GM21515 (cell line): ENCODE results near the gene KCNK3.
"Not testable (repeated sequence)": the region's sequence is repeated elsewhere in the genome, so short reads cannot be mapped to it uniquely, and the experiment has no call there.

Experiments used
- ATAC-seq: cut with Tn5 transposase; IDR thresholded peaks from one replicate; pipeline ENCODE4 v1.9.1; 2021; ENCODE audit not compliant: unreplicated experiment

The KCNK3 gene

DNA sequence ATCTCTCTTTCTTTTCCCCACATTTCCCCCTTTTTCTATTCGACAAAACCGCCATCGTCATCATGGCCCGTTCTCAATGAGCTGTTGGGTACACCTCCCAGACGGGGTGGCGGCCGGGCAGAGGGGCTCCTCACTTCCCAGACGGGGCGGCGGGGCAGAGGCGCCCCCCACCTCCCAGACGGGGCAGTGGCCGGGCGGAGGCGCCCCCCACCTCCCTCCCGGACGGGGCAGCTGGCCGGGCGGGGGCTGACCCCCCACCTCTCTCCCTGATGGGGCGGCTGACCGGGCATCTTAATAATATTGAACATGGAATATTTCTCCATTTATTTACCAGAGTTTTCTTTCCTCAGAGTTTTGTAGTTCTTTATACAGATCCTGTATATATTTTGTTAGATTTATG is 27.2 kb upstream of the KCNK3 start:
- ATAC-seq: not testable (repeated sequence)

DNA sequence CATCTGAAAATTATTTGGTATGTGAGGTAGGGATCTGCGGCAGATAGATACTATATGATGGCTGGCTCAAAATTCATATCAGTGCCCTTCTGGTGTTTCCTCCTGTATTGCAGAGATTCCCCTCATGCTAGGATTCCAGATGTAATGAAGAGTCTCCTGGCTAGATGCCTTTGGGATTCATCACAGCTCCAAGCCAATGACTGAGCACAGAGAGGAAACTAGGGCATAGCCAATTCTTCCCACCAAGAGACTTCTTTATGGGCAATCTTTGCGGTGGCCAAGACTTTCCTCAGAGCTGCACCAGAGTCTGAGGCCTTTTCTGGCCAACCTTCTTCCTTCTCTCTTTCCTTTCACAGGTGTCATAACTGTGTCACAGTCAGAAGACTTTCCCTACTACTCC is 25.9 kb upstream of the KCNK3 start:
- no peak for ATAC-seq

DNA sequence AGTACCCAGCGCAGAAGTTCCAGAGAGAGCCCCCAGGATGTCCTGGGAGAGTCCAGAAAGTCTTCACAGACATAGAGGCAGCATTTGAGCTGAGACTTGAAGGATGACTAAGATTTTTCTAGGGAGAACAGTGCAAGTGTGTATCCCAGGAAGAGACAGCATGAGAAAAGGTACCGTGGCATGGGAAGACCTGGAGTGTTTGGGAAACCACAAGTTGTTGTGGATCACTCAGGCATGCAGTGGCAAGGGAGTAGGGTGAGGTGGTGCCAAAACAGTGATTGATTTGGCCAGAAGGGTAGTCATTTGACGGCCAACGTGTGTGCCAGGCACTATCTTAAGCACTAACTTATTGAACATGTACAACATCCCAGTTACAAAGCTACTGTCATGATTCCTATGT is 24.5 kb upstream of the KCNK3 start:
- ATAC-seq: no peak

DNA sequence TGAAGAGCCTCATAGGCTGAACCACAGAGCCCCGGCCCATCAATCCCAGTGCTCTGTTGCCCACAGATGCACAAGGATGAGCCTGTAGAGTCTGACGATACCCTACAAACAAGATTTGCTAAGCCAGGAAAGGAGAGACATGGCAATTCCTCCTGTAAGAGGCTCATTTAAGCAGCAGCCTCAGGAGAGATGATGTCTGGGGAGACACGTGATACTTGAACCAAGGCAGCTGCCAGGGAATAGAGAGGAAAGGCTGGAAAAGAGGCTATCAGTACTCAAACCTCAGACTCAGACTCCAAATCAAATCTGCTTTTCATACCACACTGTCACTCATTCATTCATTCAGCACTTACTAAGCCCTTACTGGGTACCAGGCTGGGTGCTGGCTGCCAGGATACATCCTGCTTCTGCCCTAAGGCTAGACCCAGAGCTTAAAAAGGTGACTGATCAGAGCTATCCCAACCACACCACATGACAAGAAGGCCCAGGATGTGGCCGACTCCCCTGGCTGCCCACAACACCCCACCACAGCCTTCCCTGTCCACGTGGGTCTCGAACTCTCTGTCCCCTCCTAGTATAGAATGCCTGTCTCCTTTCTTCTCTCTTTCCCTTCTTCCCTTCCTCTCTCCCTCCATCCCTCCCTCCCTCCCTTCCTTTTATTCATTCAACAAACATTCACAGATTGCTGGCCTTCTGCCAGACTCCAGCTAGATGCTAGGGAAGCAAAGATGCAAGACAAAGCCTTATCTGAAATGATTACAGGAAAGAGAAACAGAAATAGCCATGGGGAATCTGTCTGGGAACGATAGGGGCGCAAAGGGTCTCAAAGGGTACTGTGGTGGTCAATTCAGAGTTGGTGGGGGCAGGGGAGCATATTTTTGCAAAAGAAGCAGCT is 23.4 kb upstream of the KCNK3 start:
- ATAC-seq: no peak

DNA sequence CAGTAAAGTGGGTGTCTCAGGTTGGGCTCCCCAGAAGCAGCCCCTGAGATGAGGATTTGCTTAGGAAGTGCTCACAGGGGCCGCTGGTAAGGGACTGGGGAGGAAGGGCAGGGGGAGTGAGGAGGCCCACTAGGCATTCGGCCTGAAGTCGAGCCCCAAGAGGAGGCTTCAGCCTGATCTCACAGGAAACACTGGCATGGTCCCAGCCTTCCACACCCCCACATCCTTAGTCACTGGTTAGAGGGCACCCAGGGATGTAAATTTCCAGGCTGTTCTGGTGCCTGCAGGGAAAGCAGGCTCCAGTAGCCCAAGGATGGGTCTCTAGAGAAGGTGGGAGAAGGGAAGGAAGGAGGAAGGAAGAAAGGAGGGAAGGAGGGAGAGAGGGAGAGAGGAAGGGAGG is 22.4 kb upstream of the KCNK3 start:
- no peak for ATAC-seq

DNA sequence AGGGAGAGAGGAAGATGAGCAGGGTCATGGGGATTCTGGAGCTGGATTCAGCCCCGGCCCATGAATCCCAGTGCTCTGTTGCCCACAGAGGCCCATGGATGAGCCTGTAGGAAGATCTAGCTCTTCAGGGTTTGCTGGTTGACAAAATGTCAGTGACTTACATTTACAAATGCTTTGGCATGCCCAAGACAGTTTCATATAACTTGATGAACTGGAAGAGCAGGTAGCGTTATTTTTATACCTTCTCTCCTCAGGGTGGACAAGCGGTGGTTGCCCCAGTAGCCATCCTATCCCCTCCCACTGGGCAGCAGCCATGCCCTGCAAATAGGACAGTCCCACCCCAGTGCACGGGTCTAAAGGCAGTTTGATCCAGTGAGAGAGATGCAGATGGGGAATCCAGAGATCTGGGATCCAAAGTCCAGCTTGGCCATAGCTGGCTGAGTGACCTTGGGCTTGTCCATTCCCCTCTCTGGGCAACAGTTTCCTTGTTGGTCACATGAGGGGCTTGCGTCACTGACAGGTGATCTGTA is 21.5 kb upstream of the KCNK3 start:
- ATAC-seq: no peak

DNA sequence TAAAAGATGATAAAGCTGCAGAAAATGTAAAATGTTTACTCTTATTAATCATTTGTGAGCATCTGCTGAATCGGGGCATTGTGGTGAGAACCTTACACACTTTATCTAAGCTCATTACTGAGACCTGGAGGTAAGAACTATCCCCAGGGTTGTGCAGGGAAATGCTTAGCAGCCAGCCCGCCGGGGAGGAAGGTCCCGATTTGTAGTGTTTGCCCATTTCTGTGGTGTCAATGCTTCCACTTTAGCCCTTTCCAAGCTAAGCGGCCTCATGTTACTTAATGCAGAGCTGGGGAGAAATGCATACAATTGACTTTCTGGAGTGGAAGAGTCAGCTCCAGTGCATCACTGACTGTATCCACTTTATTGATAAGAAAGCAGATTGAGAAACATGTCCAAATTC is 20.8 kb upstream of the KCNK3 start:
- ATAC-seq: no peak

DNA sequence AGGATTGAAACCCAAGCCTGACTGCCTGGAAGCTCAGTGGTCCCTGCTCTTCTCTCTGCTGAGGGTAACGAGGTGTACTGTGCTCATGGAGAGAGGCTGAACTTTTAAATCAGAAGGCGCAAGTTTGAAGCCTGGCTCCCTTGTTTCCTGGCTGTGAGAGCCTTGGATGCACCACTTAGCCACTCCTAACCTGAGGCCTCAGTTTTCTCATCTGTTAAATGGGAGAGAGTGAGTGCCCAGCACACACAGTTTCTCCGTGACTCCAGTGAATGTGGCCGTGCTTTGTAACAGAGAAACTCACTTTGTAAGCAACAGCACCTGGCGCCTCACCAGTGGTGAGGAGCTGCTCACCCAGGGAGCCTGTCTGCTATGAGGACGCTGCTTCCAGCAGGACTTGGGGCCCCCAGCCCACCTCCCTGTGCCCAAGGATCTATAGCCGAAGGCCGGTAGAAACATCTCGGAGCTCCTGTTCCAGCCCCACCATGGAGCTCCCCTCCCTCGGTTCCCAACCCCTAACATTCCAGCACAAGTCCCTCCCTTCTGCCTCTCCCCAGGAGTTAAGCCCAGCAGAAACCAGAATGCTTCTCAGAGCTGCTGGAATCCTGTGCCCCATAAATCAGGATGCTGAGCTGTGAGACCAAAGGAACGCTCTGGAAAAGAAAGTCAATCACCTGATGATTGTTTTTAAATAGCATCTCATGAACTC is 20.3 kb upstream of the KCNK3 start:
- ATAC-seq: no peak

DNA sequence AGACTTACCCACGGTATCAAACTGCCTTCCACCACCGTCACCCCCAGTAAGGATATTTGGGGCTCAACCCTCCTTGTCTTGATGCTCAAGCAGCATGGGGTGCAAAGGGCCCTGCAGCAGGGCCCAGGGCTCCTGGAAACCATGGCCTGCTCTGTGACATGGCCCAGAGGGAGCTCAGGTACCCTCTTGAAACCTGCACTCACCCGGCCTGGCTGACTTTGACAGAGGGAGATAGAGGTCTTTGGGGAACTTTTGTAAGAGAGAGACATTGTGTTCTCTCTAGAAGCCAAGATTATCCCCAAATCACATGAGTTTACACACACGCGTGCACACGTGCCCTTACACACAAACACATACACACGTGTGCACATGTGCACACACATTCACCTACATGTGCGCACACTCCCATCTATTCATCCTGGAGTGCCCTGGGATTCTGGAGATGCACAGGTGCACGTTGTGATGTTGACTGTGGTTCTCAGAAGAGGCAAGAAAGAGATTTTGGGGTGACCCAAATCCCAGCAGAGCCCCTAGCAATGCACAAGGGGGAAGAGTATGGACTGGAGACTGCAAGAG is 19.6 kb upstream of the KCNK3 start:
- no peak for ATAC-seq

DNA sequence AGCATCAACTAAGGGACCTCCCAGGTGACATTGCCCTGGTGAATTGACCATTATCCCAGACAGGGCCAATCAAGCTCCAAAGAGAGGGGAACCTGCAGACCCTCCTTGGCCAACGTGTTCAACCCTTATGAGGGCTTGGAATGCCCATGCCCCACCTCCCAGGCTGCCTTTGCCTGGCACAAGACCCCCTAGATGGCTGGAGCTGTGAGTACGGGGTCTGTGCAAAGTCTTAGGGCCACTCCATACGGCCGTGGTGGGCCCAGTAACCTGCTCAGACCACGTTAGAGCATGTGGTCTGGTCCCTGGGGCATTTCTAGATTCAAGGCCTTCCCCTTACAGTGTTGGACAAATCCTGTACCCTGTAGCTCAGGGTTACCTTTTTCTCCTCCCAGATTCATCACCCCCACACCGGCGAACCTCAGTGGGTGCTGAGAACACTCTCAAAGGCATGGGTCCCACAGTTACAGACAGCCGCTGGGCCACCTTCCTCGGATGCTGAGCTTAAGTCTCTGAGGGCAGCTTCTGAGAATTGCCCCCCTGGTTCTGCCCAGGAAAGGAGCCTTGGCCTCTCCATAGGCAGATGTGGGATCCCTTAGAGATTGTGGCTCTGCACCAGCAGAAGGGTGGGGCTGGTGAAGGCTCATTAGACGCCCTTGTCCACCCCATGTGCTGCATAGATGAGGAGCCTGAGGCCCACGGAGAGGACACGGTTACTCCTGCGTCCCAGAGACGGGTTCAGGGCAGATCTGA is 18.3 kb upstream of the KCNK3 start:
- ATAC-seq: no peak

DNA sequence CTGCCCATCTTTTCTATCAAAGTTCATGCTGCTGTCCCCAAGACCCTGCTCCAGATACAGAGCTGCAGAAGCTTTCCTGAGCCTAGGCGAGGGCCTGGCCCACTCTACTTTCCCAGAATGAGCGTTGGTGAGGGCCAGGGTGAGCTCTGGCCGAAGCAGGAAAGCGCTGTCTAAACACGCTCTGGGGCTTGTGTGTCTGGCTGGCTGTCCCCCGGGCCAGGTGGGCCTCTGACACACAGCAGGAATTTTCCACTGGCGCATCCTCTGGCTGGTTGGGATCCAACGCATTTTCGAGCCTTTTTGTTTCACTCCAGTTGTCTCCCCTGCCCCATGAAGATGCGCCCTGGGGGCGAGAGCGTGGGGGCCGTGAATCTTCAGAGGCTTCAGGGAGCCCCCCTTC is 17.8 kb upstream of the KCNK3 start:
- no peak for ATAC-seq

DNA sequence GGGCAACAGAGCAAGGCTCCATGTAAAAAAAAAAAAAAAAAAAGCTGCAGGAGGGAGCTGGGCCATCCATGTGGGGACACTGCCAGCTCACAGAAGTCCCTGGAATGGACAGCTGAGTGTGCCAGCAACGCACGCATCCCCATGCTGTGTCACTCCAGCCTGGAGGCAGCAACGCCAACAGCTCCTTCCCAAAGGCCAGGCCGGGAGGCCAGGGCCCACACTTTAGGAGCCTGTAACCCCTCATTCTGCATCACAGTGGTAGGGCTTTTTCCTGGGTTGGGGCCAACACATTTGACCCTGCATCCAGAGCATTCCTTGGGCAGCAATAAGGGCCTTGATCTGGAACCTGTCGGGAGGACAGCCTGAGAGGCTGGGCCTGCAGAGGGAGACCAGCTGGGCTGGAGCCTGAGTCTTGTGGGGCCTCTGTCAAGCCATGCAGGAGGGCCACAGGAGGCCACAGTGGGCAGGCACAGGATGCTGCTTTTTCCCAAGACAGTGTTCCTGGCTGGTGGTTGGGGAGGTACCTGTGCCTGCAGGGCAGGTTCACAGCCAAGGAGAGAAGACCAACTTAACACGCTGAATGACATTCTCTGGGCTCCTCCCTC is 16.8 kb upstream of the KCNK3 start:
- no peak for ATAC-seq

DNA sequence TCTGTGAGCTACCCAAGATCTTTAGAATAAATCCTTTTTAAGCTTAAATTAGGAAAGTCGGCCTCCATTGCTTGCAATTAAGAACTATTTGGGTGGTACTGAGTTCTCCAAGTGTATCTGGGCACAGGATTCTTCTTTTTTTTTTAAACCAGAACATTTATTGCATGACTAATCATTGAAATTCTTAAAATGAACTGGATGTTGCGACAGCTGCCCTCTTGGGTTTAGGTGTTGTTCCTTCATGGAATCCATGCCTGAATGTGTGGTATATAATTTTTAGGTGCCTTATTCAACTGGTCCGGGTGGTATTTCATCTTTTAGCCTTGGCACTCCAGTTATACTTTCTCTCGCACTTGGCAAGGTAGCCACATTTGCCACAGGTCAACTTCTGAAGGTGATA is 14.5 kb upstream of the KCNK3 start:
- no peak for ATAC-seq

DNA sequence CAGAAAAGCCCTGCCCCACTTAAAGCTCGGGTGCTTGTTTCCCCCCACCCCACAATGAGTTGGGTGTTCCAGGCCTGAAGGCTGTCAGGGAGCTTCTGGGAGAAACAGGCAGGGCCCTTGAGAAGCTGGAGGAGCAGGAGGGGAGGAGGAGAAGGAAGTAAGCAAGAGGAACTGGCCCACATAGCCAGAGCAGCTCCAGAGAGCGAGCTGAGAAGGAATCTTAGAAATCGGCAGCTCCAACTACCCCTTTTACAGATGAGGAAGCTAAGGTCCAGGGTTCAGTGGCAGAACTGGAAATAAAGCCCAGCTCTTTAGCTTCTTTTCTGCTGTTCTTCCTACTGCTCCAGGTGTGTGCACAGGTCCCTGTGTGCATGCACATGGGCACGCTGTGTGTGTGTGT is 12.7 kb upstream of the KCNK3 start:
- no peak for ATAC-seq

DNA sequence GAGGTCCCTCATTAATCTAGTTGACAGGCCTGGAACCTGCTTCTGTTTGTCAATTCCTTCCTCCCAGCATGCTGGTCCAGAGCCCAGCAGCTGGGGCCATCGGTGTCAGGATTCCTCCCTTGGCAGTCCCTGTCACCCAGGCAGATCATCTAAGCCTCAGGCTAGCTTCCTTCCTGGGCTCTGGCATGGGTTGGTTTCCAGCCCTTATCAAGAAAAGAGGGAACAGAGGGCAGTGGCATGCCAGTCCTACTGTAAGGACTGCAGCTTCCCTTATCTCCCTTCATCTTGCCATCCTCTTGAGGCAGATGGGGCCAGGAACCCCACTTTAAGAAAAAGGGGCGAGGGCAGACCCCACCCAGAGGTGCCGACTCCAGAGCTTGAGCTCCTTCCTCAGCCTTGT is 10.9 kb upstream of the KCNK3 start:
- ATAC-seq: no peak

DNA sequence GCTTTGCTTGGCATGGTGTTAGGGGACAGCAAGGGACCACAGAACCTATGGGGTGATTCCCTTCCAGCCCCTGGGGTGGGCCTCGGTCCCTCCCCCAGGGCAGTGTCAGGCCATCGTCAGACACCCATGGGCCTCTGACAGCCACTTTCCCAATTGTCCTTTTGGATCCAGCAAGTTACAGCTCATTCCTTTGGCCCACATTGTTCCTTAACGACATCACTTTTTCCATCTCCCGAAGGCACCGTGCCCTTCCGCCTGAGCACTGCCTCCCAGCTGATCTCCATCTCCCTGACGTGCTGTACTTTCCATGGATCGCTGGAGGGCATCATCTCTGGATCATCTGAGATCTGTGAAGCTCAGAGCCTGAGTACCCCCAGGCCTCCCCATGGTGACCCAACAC is 10.4 kb upstream of the KCNK3 start:
- no peak for ATAC-seq

DNA sequence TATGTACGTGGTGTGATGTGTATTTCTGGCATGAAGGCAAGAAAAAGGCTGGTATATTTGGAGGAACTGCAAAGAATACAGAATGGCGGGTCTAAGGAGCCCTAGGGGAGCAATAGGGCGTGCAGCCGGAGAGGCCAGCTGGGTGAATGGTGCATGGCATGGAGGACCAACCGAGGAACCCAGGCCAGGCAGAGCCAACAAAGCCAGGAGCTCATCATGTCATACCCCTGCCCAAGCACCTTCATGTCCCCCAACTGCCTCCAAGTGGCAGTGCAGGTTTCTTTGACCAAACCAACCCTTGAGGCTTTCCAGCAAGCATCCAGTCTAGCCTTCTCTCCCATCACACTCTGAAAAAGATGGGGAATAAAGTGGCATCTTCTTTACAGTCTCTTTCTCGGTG is 8.9 kb upstream of the KCNK3 start:
- ATAC-seq: no peak

DNA sequence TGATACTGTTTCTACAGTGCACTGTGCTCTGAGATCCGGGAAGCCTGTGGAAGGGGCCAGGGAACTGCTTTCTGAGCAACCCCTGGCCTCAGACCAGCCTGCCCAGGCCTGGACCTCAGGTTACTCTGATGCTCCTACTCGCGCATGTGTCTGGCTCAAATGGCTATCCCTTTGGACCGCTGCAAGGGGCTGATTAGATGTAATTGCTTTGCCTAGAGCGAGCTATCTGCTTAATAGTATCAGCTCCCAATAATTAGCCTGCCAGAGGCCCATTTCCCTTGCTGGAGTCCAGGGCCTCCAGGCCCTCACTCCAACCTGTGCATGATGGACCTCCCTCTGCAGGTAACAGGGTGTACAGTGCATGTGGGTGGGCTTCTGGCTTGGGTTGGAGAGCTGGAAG is 7.2 kb upstream of the KCNK3 start:
- ATAC-seq: no peak

DNA sequence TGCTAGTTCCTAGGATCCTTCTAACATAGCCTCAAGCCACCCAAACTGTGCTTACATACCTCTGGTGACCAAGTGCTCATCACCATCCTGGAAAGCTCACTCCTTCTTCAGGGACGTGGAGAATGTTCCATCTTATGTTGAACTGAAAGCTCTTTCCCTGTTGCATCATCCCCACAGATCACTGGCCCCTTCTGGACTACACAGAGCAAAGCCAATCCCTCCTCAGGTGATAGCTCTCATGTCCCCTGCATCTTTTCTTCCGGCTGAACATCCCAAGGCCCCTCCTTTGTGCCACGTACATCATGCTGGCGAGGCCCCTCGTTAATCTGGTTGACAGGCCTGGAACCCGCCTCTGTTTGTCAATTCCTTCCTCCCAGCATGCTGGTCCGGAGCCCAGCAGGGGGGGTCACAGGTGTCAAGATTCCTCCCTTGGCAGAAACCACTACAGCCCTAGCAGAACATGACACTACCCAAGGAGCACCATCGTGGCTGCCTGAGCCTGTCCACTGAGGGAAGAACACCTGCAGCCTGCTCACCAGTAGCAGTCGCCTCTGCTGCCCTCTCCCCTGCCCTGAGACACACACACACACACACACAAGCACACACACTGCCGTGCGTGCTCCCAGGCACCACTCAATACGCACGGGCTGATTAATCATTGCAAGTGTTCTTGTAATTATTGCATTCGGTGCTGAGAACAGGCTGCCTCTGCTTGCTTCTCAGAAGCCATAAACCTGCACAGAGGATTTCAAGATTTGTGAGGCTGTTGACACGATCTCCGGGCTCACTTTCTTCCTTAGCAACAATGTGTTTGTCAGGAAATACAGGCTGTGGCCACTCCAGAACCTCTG is 6.3 kb upstream of the KCNK3 start:
- ATAC-seq: no peak

DNA sequence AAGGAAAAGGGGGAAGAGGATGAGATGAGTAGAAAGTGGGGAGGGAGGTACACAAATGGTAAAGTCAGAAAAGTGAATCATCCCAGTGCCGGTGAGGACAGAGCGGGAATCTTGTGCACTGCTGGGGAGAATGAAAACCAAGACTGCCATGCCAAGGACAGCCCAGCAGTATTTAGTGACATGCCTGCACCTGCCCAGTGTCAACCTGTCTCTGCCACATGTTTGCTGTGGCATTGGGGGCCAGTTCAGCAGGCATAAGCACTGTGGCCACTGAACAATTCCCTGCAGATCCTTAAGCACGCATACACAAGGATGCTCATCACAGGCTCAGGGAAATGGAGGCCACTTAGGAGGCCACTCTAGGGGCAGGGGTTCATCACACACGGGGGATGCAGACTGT is 5.2 kb upstream of the KCNK3 start:
- ATAC-seq: no peak
